GM21529 (cell line): ENCODE results near the gene NCBP3.
"Not testable (repeated sequence)": the region's sequence is repeated elsewhere in the genome, so short reads cannot be mapped to it uniquely, and the experiment has no call there.

ENCODE experiments used
- ATAC-seq: cut with Tn5 transposase; IDR thresholded peaks from one replicate; pipeline ENCODE4 v1.9.1; 2021; ENCODE audit not compliant: unreplicated experiment

Gene NCBP3

GRCh38 chr17:3880983-3881382, 34.9 kb upstream of the NCBP3 start:
- ATAC-seq: no peak

- ATAC-seq: no peak
Measured at GRCh38 chr17:3879591-3880417, 33.8 kb upstream of the NCBP3 start.

GRCh38 chr17:3879186-3879585, 33.1 kb upstream of the NCBP3 start:
- ATAC-seq: no peak

- ATAC-seq: no peak
Measured at GRCh38 chr17:3877220-3877619, 31.2 kb upstream of the NCBP3 start.

- no peak for ATAC-seq
Measured at GRCh38 chr17:3875317-3875716, 29.3 kb upstream of the NCBP3 start.

- no peak for ATAC-seq
Measured at GRCh38 chr17:3873862-3874261, 27.8 kb upstream of the NCBP3 start.

- no peak for ATAC-seq
Measured at GRCh38 chr17:3870871-3871306, 24.8 kb upstream of the NCBP3 start.

- no peak for ATAC-seq
Measured at GRCh38 chr17:3867606-3868005, 21.6 kb upstream of the NCBP3 start.

GRCh38 chr17:3867106-3867505, 21.1 kb upstream of the NCBP3 start:
- no peak for ATAC-seq

GRCh38 chr17:3866276-3866675, 20.2 kb upstream of the NCBP3 start:
- no peak for ATAC-seq

- no peak for ATAC-seq
Measured at GRCh38 chr17:3865176-3865575, 19.1 kb upstream of the NCBP3 start.

- ATAC-seq: no peak
Measured at GRCh38 chr17:3864534-3864933, 18.5 kb upstream of the NCBP3 start.

GRCh38 chr17:3861761-3862681, 16.0 kb upstream of the NCBP3 start:
- ATAC-seq: no peak

- ATAC-seq: no peak
Measured at GRCh38 chr17:3860939-3861700, 15.1 kb upstream of the NCBP3 start.

- no peak for ATAC-seq
Measured at GRCh38 chr17:3859940-3860339, 13.9 kb upstream of the NCBP3 start.

GRCh38 chr17:3857261-3858105, 11.4 kb upstream of the NCBP3 start:
- no peak for ATAC-seq

- ATAC-seq: not testable (repeated sequence)
Measured at GRCh38 chr17:3854204-3854603, 8.2 kb upstream of the NCBP3 start.

GRCh38 chr17:3852561-3852960, 6.5 kb upstream of the NCBP3 start:
- no peak for ATAC-seq

- ATAC-seq: no peak
Measured at GRCh38 chr17:3851461-3852100, 5.5 kb upstream of the NCBP3 start.
